ENCODE results near the gene SMIM22.
A peak's percentile ranks its signal among the peaks of the same experiment; 100 is the strongest.

SMIM22 gene

GRCh38 chr16:4795181-4795827 lies at the start of gene SMIM22:
Gene SMIM22 (plus strand): TSS chr16:4795369. CDS start chr16:4795735, 366 bp downstream.
- DNase-seq: no peak

- no peak for DNase-seq
Measured at GRCh38 chr16:4746215-4746614, 49.0 kb upstream of the SMIM22 start.

- DNase-seq: no peak
Measured at GRCh38 chr16:4746991-4747574, 48.1 kb upstream of the SMIM22 start.

GRCh38 chr16:4747906-4748681 lies 47.1 kb upstream of the SMIM22 start:
- peak in 2 of 6 experiments; percentile 30 to 36 for DNase-seq

GRCh38 chr16:4748682-4749411 lies 46.3 kb upstream of the SMIM22 start:
- DNase-seq: no peak

GRCh38 chr16:4749700-4750257 lies 45.4 kb upstream of the SMIM22 start:
- no peak for DNase-seq

- DNase-seq: no peak
Measured at GRCh38 chr16:4750896-4751295, 44.3 kb upstream of the SMIM22 start.

GRCh38 chr16:4752351-4753100 lies 42.6 kb upstream of the SMIM22 start:
- no peak for DNase-seq

GRCh38 chr16:4753227-4753626 lies 41.9 kb upstream of the SMIM22 start:
- no peak for DNase-seq

GRCh38 chr16:4754865-4755264 lies 40.3 kb upstream of the SMIM22 start:
- no peak for DNase-seq

GRCh38 chr16:4755687-4756086 lies 39.5 kb upstream of the SMIM22 start:
- DNase-seq: no peak

GRCh38 chr16:4760221-4760910 lies 34.8 kb upstream of the SMIM22 start:
- no peak for DNase-seq

GRCh38 chr16:4762205-4762604 lies 33.0 kb upstream of the SMIM22 start:
- DNase-seq: no peak

- DNase-seq: no peak
Measured at GRCh38 chr16:4763791-4764190, 31.4 kb upstream of the SMIM22 start.

GRCh38 chr16:4765511-4766474 lies 29.4 kb upstream of the SMIM22 start:
- no peak for DNase-seq

GRCh38 chr16:4766875-4767628 lies 28.1 kb upstream of the SMIM22 start, which contains the start of gene ZNF500:
Gene ZNF500 (minus strand): TSS chr16:4767162. CDS start chr16:4765978, 1,184 bp downstream.
- peak; percentile 85 to 93 (median 92) for DNase-seq

GRCh38 chr16:4767872-4768548 lies 27.2 kb upstream of the SMIM22 start:
- DNase-seq: peak in 1 of 6 experiments; percentile 40

- DNase-seq: peak; percentile 60 to 83 (median 74)
Measured at GRCh38 chr16:4768549-4769305, 26.4 kb upstream of the SMIM22 start.
